NT2/D1 (cell line): Measurements from ENCODE around the gene MYCBPAP.

Experiments
- DNase-seq: peaks from one replicate; pipeline ENCODE4 v3.0.0-alpha.2; 2011; ENCODE audit warnings: low read depth, low spot score
- H3K27me3 ChIP-seq: 2 replicates; pipeline ENCODE4 v1.6.0; 2011; ENCODE audit warnings: mild to moderate bottlenecking; ENCODE audit not compliant: insufficient read length, insufficient read depth
- H3K36me3 ChIP-seq: 2 replicates; pipeline ENCODE4 v1.6.1; 2011; ENCODE audit warnings: mild to moderate bottlenecking, low read length, mixed read lengths; ENCODE audit not compliant: insufficient read depth, insufficient read length
- H3K4me1 ChIP-seq: 2 replicates; pipeline ENCODE4 v1.5.1; 2011; ENCODE audit not compliant: insufficient read depth, insufficient read length
- H3K4me3 ChIP-seq: 2 replicates; pipeline ENCODE4 v1.5.1; 2011; ENCODE audit warnings: low read depth; ENCODE audit not compliant: insufficient read length
- H3K9ac ChIP-seq: 2 replicates; pipeline ENCODE4 v1.6.0; 2011; ENCODE audit warnings: low read depth; ENCODE audit not compliant: insufficient read length
- H3K9me3 ChIP-seq: 2 replicates; pipeline ENCODE4 v1.5.1; 2011; ENCODE audit warnings: mild to moderate bottlenecking, low read length; ENCODE audit not compliant: insufficient read depth
- SUZ12 ChIP-seq: IDR thresholded peaks from 2 replicates; pipeline ENCODE4 v1.6.1; 2011; ENCODE audit not compliant: insufficient read length, insufficient read depth; ENCODE audit errors: extremely low read depth
- YY1 ChIP-seq: IDR thresholded peaks from 2 replicates; pipeline ENCODE4 v1.6.1; 2011; ENCODE audit not compliant: insufficient read length, insufficient read depth
- ZNF274 ChIP-seq: IDR thresholded peaks from 2 replicates; pipeline ENCODE4 v1.6.1; 2011; ENCODE audit warnings: mild to moderate bottlenecking, low read depth, low read length

Gene MYCBPAP

GRCh38 chr17:50562242-50563091, 54.2 kb downstream of the MYCBPAP start:
- Histone ChIP-seq H3K4me1 (peaks cover 36% of the 10 kb centered on the region), H3K4me3 (peak overlapping the region; percentile 4), H3K27me3 (peaks cover 53% of the 10 kb centered on the region), H3K9me3 (no peaks in the 10 kb centered on the region), H3K36me3 (no peaks in the 10 kb centered on the region), H3K9ac (peak overlapping the region; percentile 67)
- no peak for DNase-seq
- TF ChIP-seq SUZ12, result peak; percentile 31
- no peak for TF ChIP-seq YY1
- TF ChIP-seq ZNF274, result no peak

DNA sequence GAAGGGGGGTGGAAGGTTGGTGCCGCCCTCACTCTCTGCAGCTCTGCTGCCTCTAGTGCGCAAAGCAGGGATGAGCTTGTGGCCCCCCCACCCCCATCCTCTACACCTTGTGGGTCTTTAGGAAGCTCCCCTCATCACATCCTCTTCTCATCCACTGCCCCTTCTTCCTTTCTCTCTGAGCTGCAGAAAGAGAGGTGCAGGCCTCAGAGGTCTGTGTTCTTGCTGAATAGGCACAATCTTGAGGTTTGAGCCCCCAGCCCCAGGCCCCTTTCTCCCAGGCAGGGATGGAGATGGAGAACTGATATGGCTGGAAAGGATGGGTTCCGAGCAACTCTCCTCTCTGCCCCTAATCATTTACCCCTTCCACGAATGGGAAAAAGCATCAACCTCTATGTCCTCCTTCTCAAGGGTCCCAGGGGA, 54.9 kb downstream of the MYCBPAP start:
- no peak for DNase-seq
- H3K27me3 ChIP-seq, result peaks cover 51% of the 10 kb centered on the region
- H3K9ac ChIP-seq, result no peak overlapping the region
- TF ChIP-seq YY1 (no peak), ZNF274 (no peak), SUZ12 (no peak)
- H3K4me1 ChIP-seq, result peaks cover 40% of the 10 kb centered on the region
- no peaks in the 10 kb centered on the region for H3K36me3 ChIP-seq
- H3K4me3 ChIP-seq, result no peak overlapping the region
- H3K9me3 ChIP-seq, result no peaks in the 10 kb centered on the region

DNA sequence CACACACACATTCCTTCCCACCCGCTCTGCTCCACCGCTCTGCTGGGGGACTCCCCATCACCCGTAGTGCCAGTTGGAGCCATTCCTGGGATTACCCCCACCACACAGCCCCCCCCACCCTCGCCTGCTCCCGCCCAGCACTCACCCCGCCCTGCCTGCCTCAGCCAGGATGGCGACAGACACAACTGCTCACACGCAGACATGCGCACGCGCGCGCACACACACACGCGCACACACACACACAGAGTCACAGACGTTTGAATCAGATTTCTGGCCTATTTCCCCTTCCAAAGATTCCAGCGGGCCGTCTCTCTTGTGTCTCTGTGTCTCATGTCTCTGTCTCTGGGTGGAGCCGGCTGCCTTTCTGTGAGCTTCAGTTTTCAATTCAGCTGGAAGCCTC, 56.7 kb downstream of the MYCBPAP start:
- peaks cover 38% of the 10 kb centered on the region for H3K4me1 ChIP-seq
- no peak for TF ChIP-seq YY1
- no peak for TF ChIP-seq SUZ12
- TF ChIP-seq ZNF274, result no peak
- no peak overlapping the region for H3K4me3 ChIP-seq
- H3K27me3 ChIP-seq, result peaks cover 35% of the 10 kb centered on the region
- no peak overlapping the region for H3K9ac ChIP-seq
- no peak for DNase-seq
- no peaks in the 10 kb centered on the region for H3K36me3 ChIP-seq
- no peaks in the 10 kb centered on the region for H3K9me3 ChIP-seq

- TF ChIP-seq ZNF274 (no peak), SUZ12 (no peak), YY1 (no peak)
- peak; percentile 33 for DNase-seq
- Histone ChIP-seq H3K9me3 (no peaks in the 10 kb centered on the region), H3K9ac (no peak overlapping the region), H3K4me1 (peaks cover 44% of the 10 kb centered on the region), H3K4me3 (no peak overlapping the region), H3K27me3 (peaks cover 35% of the 10 kb centered on the region), H3K36me3 (no peaks in the 10 kb centered on the region)
These were observed 57.4 kb downstream of the MYCBPAP start for GRCh38 chr17:50565402-50566350.

DNA sequence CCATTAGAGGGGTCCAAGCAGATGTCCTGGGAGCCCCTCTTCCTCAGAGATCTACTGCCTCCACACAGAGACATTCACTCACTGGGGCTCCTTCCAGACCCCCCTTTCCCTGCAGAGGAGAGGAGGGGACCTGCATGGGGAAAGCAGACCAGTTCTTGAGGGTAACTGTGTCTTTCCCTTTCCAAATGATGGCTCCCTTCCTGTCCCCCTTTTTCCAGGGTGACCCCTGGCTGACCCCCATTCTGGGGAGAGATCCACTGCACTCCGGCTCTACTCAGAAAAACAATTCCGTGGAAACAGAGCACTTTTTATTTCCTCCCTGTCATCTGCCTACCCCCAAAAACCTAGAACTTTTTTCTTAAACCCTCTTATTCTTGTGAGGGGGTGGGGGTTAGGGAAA, 58.6 kb downstream of the MYCBPAP start:
- H3K9ac ChIP-seq, result no peak overlapping the region
- H3K4me3 ChIP-seq, result no peak overlapping the region
- no peaks in the 10 kb centered on the region for H3K36me3 ChIP-seq
- no peak for DNase-seq
- H3K27me3 ChIP-seq, result peaks cover 25% of the 10 kb centered on the region
- H3K4me1 ChIP-seq, result peaks cover 51% of the 10 kb centered on the region
- TF ChIP-seq SUZ12, result no peak
- no peak for TF ChIP-seq YY1
- TF ChIP-seq ZNF274, result no peak
- no peaks in the 10 kb centered on the region for H3K9me3 ChIP-seq

GRCh38 chr17:50568659-50569058, 60.4 kb downstream of the MYCBPAP start:
- Histone ChIP-seq H3K9ac (no peak overlapping the region), H3K27me3 (peaks cover 8% of the 10 kb centered on the region)

GRCh38 chr17:50569592-50569991, 61.4 kb downstream of the MYCBPAP start:
- Histone ChIP-seq H3K4me3 (no peak overlapping the region), H3K4me1 (peaks cover 36% of the 10 kb centered on the region), H3K9ac (no peak overlapping the region), H3K9me3 (no peaks in the 10 kb centered on the region), H3K36me3 (no peaks in the 10 kb centered on the region), H3K27me3 (no peaks in the 10 kb centered on the region)
- TF ChIP-seq SUZ12, result no peak
- no peak for TF ChIP-seq YY1
- TF ChIP-seq ZNF274, result no peak
- DNase-seq, result no peak

More at GRCh38 chr17:50568659-50569058, 60.4 kb downstream of the MYCBPAP start:
- TF ChIP-seq ZNF274 (no peak), YY1 (no peak), SUZ12 (no peak)
- Histone ChIP-seq H3K36me3 (no peaks in the 10 kb centered on the region), H3K4me1 (peaks cover 40% of the 10 kb centered on the region), H3K9me3 (no peaks in the 10 kb centered on the region), H3K4me3 (no peak overlapping the region)
- DNase-seq, result no peak
